NCI-H460 (cell line): ENCODE data around the gene CCDC148. TPM values are rescaled to one million over a fixed set of nuclear protein-coding genes. Genes with fewer than 3 reads are reported as not detected.
"Not testable (repeated sequence)": the region's sequence is repeated elsewhere in the genome, so short reads cannot be mapped to it uniquely, and the experiment has no call there.

Source experiments
- DNase-seq: peaks from one replicate; pipeline ENCODE4 v3.0.0-alpha.2; 2016; ENCODE audit warnings: low read depth; ENCODE audit errors: extremely low read depth
- total RNA-seq: library from RNA; depleted of rRNA; stranded (reverse); fragments of >200 nt; shearing (Covaris generic); gene quantifications from 2 replicates; pipeline ENCODE4 v1.2.3, GENCODE V29; 2014

CCDC148 gene
- total RNA-seq, 1 experiment from 2014 or later: 0.32 TPM

- no peak for DNase-seq
Observed at GRCh38 chr2:158228943-158229508, 227.5 kb downstream of the CCDC148 start.

- not testable (repeated sequence) for DNase-seq
Observed at GRCh38 chr2:158223066-158223465, 233.5 kb downstream of the CCDC148 start.

- no peak for DNase-seq
Observed at GRCh38 chr2:158221063-158222020, 235.2 kb downstream of the CCDC148 start.

GRCh38 chr2:158217593-158217992 is 239.0 kb downstream of the CCDC148 start:
- no peak for DNase-seq

DNA sequence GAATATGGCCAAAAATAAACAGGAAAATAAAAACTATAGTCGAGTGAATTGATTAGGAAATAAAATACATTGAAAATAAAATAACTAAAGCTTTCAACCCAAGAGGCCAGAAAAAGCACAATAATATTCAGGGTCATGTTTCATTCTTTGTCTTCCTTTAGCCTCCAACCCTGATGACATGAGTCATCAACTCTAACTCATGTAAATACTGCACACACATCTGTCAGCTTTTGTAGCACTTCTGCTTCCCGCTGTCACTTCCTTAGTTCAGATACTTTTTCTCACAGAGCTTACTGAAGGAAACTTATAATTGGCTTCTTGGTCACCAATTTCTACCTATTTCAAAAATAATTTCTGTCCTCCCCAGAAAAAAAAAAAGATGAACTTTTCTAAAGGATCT is 242.1 kb downstream of the CCDC148 start:
- DNase-seq: no peak

GRCh38 chr2:158213773-158214172 is 242.8 kb downstream of the CCDC148 start:
- no peak for DNase-seq

DNA sequence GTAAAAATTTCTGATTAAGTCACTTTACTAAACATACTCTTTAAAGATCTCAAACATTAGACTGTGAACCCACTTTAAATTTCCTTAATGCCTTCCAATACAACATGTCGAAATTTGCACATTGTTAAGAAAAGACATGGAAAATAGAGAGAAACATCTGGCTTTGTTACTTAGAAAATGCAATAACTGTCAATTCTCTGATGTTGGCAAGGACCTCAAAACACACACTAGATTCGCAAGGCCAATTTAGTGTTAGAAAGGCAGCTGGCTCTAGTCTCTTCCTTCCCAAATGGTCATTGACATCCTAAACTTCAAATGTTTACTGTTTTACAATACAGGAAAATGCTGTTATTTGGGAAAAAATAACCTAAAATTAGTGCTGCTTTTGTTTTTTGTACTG is 244.3 kb downstream of the CCDC148 start:
- no peak for DNase-seq

DNA sequence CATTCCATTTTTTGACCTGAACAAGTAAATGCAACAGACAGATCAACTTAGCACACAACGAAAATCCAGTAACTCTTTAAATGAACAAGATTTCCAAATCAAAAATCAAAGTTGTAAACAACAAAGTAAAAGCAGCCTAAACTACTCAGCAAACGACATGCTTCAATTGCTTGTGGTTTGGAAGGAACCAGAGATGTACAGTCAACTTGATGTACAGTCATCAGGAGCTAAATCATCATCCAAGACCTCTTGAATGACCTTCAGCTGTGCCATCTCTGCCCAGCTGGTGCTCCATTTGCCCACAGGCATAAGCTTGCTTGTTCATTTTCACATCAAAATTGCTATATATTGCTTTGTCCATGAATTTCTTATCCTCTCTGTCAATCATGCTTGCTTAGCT is 245.1 kb downstream of the CCDC148 start:
- DNase-seq: no peak

- DNase-seq: no peak
Observed at GRCh38 chr2:158207354-158207753, 249.2 kb downstream of the CCDC148 start.

GRCh38 chr2:158205215-158205614 is 251.3 kb downstream of the CCDC148 start:
- DNase-seq: no peak

DNA sequence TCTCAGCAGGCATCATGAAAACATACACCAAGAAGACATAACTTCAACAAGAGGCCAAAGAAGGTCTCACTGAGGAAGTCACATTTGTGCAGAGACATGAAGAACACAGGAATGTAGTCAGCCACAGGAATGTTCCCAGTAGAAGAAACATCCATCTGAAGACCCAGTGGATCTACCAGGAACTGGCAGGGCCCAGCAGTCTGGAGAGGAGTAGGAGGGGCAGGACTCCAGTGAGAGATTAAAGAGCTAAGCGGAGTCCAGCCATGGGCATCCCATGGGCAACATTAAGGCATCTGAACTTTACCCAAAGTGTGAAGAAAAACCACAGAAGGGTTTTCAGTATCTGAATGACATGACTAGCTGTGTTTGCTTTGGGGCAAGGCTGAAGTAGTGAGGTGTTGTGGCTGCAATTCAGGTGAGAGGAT is 251.8 kb downstream of the CCDC148 start:
- DNase-seq: no peak

GRCh38 chr2:158202161-158202815 is 254.3 kb downstream of the CCDC148 start:
- DNase-seq: no peak

GRCh38 chr2:158199928-158200650 is 256.5 kb downstream of the CCDC148 start:
- DNase-seq: no peak

GRCh38 chr2:158197940-158198339 is 258.6 kb downstream of the CCDC148 start:
- DNase-seq: no peak

DNA sequence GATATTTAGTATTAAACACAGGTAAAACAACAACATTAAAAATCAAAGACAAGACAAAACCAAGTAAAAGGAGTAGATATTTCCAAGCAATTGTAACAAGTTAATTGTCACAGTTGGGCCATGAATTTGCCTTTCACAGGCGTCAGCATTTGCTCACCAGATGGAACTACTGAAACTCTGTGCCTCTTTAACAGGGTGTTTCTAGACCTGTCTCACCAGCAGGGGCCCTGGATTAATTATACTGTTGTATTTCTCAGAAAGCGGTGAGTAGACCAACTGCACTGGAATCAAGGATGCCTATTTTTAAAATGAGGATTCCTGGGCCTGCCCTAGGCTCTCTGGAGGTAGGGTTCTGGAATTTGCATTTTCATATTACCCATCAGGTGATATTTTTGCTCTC is 262.3 kb downstream of the CCDC148 start:
- DNase-seq: no peak

DNA sequence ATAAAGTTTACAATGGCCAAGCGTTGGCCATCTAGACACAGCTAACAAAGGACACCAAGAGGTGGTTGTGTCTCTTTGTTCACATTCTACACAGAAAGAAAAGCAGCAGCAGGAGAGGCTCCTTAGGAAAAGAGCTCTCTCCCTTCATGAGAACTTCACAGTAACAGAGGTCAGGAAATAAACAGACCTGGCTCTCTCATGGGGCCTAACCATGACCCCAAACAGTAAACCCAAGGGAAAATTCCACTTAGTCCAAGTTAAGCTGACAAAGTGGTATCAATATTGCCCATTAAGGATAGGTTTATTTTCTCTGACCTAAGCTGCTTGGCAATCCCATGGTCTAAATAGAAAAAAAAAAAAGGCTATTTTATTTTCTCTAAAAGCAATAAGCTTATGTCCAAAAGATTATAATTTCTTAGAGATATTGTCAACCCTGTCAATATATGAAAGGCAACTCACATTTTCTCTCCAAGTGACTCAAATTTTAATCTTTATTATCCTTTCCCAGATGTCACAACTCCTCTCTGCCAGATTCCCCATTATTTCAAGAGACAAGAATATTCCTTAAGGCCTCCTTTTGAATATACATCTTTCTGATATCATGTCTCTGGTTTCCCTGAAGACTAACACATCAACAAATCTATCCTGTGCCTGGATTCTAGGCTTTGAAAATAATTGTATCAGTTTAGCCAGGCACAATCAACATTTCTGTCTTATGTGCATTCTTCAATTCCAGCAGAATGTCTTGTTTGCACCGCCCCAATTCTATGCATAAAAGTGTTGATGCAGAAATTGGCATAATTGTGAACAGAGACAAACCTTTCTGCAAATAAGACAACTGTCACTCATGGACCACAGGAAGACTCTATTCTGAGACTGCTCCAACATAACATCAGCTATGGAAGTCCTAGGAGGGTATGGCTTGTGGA is 263.8 kb downstream of the CCDC148 start:
- DNase-seq: no peak

GRCh38 chr2:158191076-158191895 is 265.3 kb downstream of the CCDC148 start:
- no peak for DNase-seq

- DNase-seq: no peak
Observed at GRCh38 chr2:158189526-158189925, 267.0 kb downstream of the CCDC148 start.

GRCh38 chr2:158187908-158188307 is 268.6 kb downstream of the CCDC148 start:
- no peak for DNase-seq
